Stimulated activated memory B cell treated with anti-CD40 and anti-IgM and Interleukin-4, amounts not matched to agents 10 μg/mL and 1 μg/mL and 100 μg/mL, for 72 hours (primary cell): ENCODE data around the gene KRT8.
"Not testable (repeated sequence)": the region's sequence is repeated elsewhere in the genome, so short reads cannot be mapped to it uniquely, and the experiment has no call there.

Source experiments
- ATAC-seq: fragments of 150-1000 bp; cut with Tn5 transposase; 2 replicates; pipeline ENCODE4 v1.10.0; 2021
- H3K27ac Mint-ChIP-seq: one replicate; pipeline ENCODE4 v1.8.0; 2022; ENCODE audit warnings: mild to moderate bottlenecking, mixed read lengths
- H3K27me3 Mint-ChIP-seq: one replicate; pipeline ENCODE4 v1.8.0; 2022; ENCODE audit warnings: mixed read lengths
- H3K36me3 Mint-ChIP-seq: one replicate; pipeline ENCODE4 v1.8.0; 2022; ENCODE audit warnings: mixed read lengths
- H3K4me1 Mint-ChIP-seq: one replicate; pipeline ENCODE4 v1.8.0; 2022; ENCODE audit warnings: mixed read lengths
- H3K4me3 Mint-ChIP-seq: one replicate; pipeline ENCODE4 v1.8.0; 2022; ENCODE audit warnings: mild to moderate bottlenecking, moderate library complexity, mixed read lengths
- H3K9me3 Mint-ChIP-seq: one replicate; pipeline ENCODE4 v1.8.0; 2022; ENCODE audit warnings: mixed read lengths

Gene KRT8

DNA sequence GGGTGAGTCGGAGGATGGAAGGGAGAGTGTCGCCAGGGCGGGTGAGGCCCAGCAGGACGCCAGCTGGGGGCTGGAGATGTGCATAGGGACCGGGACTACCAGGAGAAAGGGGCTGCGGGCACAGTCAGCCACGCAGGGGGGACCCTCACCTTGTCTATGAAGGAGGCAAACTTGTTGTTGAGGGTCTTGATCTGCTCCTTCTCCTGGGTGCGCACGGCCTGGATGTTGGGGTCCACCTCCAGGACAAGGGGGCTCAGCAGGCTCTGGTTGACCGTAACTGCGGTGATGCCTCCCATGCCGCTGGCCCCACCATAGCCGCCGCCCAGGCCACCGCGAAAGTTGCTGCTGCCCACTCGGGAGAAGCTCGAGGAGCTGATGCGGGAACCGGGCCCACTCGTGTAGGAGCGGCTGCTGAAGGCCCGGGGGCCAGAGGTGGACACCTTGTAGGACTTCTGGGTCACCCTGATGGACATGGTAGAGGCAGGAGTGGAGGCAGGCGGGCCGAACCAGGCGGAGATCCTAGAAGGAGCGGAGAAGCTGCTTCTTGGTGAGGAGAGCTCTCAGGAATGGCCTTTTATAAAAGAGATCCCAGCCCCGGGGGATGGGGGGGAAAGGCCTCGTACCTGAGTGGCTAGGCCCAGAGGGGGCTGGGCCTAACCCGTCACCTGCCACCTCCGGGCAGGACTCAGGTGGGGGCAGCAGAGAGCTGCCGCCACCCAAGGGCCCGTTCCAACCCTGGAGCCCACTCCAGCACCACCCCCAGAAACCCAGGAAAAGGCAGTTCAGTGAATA is at the start of gene KRT8:
TSS of gene KRT8 (minus strand) at position 568 of the 792 bp plus-strand sequence. CDS start at position 473, 95 bp downstream.
- Mint-ChIP-seq H3K27ac (peak within 1 kb of the TSS; percentile 65), H3K4me3 (peak within 1 kb of the TSS; percentile 77), H3K27me3 (peaks cover 64% of the 10 kb centered on the region)
- not testable (repeated sequence) for H3K36me3 Mint-ChIP-seq, H3K9me3 Mint-ChIP-seq, ATAC-seq, H3K4me1 Mint-ChIP-seq

DNA sequence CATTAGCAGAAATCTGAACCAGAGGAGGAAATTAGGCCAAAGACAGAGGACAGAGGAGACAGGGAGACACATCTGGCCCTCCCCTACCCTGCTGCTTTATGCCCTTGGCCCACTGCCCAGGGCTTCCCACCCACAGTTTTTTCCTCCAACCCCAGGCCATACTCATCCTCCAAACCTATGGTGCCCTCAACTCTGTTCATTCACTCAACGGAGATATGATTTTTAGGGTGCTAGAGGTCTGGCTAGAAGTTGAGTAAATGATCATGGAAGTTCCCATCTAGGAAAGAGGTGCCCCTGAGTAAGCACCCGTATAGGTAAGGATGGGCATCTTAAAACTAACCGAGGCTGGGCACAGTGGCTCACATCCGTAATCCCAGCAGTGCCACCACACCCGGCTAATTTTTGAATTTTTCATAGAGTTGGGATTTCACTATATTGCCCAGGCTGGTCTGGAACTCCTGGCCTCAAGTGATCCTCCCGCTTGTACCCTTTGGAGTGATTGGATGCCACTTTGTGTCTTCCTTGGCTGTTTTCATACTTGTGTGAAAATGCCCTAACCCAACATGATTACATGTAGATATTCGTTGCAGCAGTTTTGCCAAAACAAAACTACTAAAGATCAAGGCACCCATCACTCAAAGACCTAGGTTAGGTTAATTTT is 48.4 kb upstream of the KRT8 start:
- Mint-ChIP-seq H3K36me3 (no peaks in the 10 kb centered on the region), H3K9me3 (no peaks in the 10 kb centered on the region), H3K4me3 (no peak overlapping the region), H3K4me1 (peaks cover 8% of the 10 kb centered on the region), H3K27me3 (no peaks in the 10 kb centered on the region), H3K27ac (no peak overlapping the region)
- no peak for ATAC-seq

DNA sequence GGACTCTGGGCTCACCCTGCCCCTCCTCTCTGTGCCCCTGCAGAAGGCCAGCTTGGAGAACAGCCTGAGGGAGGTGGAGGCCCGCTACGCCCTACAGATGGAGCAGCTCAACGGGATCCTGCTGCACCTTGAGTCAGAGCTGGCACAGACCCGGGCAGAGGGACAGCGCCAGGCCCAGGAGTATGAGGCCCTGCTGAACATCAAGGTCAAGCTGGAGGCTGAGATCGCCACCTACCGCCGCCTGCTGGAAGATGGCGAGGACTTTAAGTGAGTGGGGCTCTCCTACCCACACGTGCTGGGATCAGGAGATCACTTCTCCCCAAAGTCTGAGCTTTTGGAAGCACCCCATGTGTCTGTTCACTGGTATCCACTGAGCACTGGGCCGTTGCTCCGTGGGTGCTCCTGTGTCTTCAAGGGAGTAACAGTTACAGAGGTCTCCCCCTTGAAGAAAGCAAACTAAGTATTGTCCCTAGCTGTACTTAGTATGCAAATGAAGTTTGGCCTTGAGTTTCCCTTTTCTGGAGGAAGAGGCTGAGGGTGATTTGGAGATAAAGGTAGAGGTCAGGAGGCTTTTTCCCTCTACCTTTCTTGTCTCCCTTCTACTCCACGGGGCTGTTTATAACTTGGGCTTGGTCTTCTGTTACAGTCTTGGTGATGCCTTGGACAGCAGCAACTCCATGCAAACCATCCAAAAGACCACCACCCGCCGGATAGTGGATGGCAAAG is 47.4 kb upstream of the KRT8 start:
- no peak for ATAC-seq
- no peaks in the 10 kb centered on the region for H3K9me3 Mint-ChIP-seq
- H3K4me1 Mint-ChIP-seq = peaks cover 8% of the 10 kb centered on the region
- no peak overlapping the region for H3K27ac Mint-ChIP-seq
- H3K4me3 Mint-ChIP-seq = no peak overlapping the region
- no peaks in the 10 kb centered on the region for H3K36me3 Mint-ChIP-seq
- H3K27me3 Mint-ChIP-seq = no peaks in the 10 kb centered on the region

DNA sequence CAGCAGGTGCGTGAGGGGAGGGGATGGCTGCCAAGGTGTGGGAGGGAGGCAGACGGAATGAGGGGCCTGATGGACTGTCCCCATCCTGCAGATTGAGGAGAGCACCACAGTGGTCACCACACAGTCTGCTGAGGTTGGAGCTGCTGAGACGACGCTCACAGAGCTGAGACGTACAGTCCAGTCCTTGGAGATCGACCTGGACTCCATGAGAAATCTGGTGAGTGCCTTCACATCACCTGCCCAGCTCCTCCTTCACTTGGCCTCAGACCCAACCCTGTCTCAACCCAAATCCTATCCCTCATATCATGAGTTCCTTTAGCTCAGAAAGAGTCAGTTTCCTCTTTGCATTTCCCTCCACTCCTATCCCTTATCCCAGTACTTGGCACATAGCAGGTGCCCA is 46.8 kb upstream of the KRT8 start:
- no peaks in the 10 kb centered on the region for H3K27me3 Mint-ChIP-seq
- H3K4me3 Mint-ChIP-seq = no peak overlapping the region

DNA sequence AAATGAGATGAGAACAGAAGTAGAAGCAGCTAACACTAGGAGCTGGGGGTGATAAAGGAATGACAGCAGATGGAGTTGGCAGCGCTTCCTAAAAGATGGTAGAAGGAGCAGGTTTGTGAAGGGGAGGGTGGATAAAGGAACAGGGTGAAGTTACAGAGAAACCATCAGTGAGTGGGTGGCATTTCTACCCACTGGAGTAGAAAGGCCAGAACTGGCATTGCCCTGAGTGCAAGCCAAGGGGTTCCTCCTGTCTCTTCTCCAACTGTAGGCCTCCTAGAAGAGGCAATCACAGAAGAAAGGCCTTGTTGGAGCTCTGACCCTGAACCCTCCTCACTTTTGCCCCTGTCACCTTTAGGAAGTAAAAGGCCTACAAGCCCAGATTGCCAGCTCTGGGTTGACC is 46.2 kb upstream of the KRT8 start:
- H3K36me3 Mint-ChIP-seq = no peaks in the 10 kb centered on the region
- ATAC-seq = no peak
- no peak overlapping the region for H3K4me3 Mint-ChIP-seq
- H3K27ac Mint-ChIP-seq = peak overlapping the region; percentile 15
- no peaks in the 10 kb centered on the region for H3K27me3 Mint-ChIP-seq
- no peaks in the 10 kb centered on the region for H3K9me3 Mint-ChIP-seq
- peaks cover 8% of the 10 kb centered on the region for H3K4me1 Mint-ChIP-seq

More for the DNA sequence above, 46.8 kb upstream of the KRT8 start:
- Mint-ChIP-seq H3K27ac (no peak overlapping the region), H3K9me3 (no peaks in the 10 kb centered on the region), H3K4me1 (peaks cover 8% of the 10 kb centered on the region), H3K36me3 (no peaks in the 10 kb centered on the region)
- ATAC-seq = no peak

DNA sequence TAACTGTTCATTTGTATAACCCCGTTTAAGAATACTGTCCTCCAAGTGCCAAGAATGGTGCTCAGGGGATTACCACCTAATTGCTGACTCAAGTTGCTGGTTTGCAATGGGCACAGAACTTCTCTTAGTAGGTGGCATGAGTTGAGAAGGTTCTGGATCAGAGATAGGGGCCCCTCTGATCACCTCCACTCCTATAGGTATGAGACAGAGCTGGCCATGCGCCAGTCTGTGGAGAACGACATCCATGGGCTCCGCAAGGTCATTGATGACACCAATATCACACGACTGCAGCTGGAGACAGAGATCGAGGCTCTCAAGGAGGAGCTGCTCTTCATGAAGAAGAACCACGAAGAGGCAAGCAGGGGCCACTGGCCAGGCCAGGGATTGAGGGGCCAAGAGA is 45.7 kb upstream of the KRT8 start:
- Mint-ChIP-seq H3K27me3 (peaks cover 4% of the 10 kb centered on the region), H3K27ac (peak overlapping the region; percentile 15), H3K4me1 (peaks cover 8% of the 10 kb centered on the region), H3K4me3 (no peak overlapping the region), H3K9me3 (no peaks in the 10 kb centered on the region), H3K36me3 (no peaks in the 10 kb centered on the region)
- no peak for ATAC-seq

DNA sequence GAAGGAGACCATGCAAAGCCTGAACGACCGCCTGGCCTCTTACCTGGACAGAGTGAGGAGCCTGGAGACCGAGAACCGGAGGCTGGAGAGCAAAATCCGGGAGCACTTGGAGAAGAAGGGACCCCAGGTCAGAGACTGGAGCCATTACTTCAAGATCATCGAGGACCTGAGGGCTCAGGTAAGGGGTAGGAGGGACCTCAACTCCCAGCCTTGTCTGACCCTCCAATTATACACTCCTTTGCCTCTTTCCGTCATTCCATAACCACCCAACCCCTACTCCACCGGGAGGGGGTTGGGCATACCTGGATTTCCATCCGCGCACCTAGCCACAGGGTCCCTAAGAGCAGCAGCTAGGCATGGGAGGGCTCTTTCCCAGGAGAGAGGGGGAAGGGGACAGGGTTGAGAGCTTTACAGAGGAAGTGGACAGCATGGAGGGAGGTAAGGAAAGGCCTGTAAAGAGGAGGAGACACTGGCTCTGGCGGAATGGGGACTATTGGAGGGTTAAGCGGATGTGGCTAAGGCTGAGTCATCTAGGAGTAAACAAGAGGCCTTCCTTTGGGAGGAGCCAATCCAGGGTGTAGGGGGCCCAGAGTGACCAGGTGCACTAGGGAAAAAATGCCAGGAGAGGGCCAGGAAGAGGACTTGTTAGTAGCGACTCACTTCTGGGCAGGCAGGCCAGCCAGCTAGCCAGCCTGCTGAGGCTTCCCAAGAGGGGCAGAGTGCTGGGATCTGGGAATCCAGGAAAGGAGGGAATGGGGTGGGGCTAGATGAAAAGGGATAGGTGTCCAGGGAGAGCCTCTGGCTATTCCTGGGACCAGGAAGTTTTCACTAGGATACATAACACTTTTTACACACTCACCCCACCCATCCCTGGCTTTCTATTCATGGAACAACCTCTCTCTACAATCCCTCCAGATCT is 44.8 kb upstream of the KRT8 start:
- Mint-ChIP-seq H3K4me1 (peaks cover 8% of the 10 kb centered on the region), H3K27ac (peak overlapping the region; percentile 57), H3K9me3 (no peaks in the 10 kb centered on the region), H3K27me3 (peaks cover 13% of the 10 kb centered on the region), H3K36me3 (no peaks in the 10 kb centered on the region), H3K4me3 (peak overlapping the region; percentile 75)
- ATAC-seq = no peak

DNA sequence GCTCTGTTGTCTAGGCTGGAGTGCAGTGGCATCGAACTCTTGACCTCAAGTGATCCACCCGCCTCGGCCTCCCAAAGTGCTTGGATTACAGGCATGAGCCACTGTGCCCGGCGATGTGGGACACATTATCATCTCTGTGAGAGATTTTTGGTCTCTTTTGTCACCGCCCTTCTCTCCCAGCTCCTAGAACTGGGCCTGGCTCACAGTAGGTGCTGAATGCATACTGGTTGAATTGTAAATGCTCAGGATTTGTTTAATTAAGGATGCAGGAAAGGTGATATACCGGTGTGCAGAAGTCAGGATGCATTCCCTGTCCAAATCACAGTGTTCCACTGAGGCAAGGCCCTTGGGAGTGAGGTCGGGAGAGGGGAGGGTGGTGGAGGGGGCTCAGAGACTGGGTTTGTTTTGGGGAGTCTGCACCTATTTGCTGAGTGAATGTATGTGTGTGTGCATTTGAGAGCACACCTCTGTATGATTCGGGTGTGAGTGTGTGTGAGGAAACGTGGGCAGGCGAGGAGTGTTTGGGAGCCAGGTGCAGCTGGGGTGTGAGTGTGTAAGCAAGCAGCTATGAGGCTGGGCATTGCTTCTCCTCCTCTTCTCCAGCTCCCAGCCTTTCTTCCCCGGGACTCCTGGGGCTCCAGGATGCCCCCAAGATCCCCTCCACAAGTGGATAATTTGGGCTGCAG is 43.0 kb upstream of the KRT8 start:
- Mint-ChIP-seq H3K4me1 (peaks cover 8% of the 10 kb centered on the region), H3K4me3 (peak overlapping the region; percentile 82), H3K27me3 (peaks cover 31% of the 10 kb centered on the region), H3K9me3 (no peaks in the 10 kb centered on the region), H3K36me3 (no peaks in the 10 kb centered on the region), H3K27ac (peak overlapping the region; percentile 57)
- ATAC-seq = no peak

DNA sequence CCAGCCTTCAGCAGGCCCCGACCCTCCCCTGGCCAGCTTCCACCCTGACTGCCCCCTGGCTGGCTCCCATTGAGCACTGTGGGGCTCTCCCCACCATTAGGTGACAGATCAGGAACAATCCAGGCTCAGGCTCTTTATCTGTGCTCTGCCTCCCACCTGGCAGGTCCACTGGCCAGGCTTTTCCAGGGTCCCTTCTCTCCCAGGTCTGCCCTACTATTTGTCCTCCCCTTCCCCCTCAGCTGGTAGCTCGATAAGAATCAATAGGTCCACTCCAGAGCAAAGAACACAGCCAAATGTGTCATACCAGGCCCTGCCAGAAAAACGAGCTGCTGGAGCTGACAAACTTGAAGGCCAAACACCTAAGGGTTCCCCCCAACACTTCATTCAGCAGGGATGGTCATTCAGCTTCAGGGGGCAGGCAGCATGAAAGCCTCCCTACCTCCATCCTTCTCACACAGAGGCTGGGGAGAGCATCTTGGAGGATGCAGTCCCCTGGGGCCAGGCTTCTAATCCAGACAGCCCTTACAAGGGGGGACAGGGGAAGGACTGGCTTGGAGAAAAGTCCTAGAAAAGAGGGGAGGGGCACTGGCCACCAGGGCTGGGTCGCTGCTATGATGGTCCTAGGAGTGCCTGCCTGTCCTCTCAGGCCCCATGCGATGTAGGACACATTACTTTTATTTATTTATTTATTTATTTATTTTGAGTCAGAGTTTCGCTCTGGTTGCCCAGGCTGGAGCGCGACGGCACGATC is 42.1 kb upstream of the KRT8 start:
- ATAC-seq = no peak
- no peaks in the 10 kb centered on the region for H3K9me3 Mint-ChIP-seq
- no peaks in the 10 kb centered on the region for H3K36me3 Mint-ChIP-seq
- H3K4me3 Mint-ChIP-seq = no peak overlapping the region
- no peak overlapping the region for H3K27ac Mint-ChIP-seq
- H3K4me1 Mint-ChIP-seq = peaks cover 2% of the 10 kb centered on the region
- peaks cover 34% of the 10 kb centered on the region for H3K27me3 Mint-ChIP-seq

DNA sequence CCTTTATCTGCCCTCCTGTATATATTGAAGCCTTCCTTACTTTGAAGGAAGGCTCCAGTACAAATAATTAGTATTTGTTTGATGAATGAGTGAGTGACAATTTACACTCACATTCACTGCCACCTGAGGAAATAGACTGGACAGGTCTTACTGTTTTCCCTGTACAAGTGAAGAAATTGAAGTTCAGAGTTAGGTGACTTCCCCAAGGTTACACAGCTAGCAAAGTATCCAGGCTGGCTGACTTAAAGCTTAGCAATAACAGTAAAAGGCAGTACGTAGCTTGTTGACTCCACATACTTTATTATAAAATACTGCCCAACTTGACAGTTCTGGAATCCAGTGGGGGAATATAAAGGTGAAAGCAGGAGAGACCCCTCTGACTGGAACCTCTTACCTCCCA is 41.5 kb upstream of the KRT8 start:
- Mint-ChIP-seq H3K36me3 (no peaks in the 10 kb centered on the region), H3K27me3 (peaks cover 34% of the 10 kb centered on the region), H3K9me3 (no peaks in the 10 kb centered on the region), H3K4me3 (no peak overlapping the region), H3K4me1 (no peaks in the 10 kb centered on the region), H3K27ac (no peak overlapping the region)
- ATAC-seq = no peak

DNA sequence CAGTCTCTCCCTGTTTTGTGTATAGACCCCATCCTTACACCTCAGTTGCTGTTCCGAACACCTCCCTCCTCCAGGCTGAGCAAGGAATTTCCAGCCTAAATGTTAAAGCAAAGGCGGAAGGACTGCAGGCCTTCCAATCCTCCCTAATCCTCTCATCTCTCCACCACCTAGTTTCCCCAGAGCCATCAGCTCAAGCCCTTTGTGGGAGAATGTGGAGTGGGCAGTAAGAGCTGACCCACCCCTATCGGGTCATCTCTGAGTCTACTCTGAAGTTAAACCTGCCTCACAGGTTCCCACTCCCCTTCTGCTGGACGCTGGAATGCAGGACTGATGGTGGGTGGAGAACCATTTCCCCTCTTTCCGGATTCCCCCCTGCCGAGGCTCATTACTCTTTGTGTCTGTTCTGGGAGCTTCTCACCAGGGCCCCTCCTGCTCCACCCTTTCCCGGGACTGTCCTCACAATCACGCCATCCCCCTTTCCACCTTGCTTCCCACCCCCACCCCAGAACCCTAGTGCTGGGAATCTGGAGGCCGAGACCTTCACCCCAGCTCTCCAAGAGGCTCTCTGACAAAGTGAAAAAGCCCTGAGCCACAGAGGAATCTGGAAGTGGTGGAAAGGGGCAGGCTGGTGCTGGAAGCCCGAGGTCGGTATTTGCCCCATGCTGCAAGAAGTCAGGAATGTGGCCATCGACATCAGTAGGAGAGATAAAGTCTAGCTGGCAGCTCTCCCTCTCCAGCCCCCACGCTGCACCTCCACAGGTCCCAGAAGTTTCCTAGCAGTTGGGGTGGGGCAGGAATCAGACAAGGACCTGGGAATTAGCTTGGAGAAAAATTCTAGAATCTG is 40.7 kb upstream of the KRT8 start:
- Mint-ChIP-seq H3K36me3 (no peaks in the 10 kb centered on the region), H3K27ac (no peak overlapping the region), H3K9me3 (no peaks in the 10 kb centered on the region), H3K27me3 (peaks cover 34% of the 10 kb centered on the region), H3K4me1 (no peaks in the 10 kb centered on the region), H3K4me3 (no peak overlapping the region)
- ATAC-seq = no peak

DNA sequence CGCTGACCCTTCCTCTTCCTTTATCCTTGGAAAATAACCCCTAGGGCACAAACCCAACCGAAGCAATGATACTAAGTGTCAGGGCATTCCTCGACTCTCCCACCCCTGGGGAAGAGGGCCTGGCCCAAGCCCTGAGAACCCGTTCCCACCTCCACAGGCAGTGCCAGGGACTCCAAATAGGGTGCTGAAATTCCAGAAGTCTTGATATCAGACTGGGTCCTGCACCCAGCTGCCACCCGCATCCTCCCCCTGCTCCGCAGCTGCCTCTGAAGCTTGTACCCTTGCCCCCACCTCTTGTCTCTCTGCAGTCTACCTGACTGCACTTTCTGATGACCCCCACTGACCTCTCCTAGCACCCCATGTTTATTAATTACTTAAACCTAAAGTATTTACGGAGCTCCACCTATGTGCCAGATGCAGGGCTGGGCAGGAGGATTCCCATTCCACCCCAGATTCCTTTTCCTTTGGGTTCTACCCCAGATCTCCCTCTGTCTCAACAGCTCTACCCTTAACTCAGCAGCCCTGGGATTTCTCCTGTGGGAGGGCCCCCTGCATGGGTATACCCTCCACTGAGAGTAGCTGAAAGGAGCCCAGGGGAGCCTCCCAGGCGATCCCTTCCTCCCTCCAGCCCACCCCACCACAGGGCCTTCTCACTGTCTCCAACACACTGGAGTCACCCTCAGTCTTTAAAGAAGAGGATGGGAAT is 40.0 kb upstream of the KRT8 start:
- H3K36me3 Mint-ChIP-seq = no peaks in the 10 kb centered on the region
- H3K4me3 Mint-ChIP-seq = no peak overlapping the region
- H3K9me3 Mint-ChIP-seq = no peaks in the 10 kb centered on the region
- no peaks in the 10 kb centered on the region for H3K4me1 Mint-ChIP-seq
- H3K27me3 Mint-ChIP-seq = peaks cover 34% of the 10 kb centered on the region
- no peak for ATAC-seq
- H3K27ac Mint-ChIP-seq = no peak overlapping the region

DNA sequence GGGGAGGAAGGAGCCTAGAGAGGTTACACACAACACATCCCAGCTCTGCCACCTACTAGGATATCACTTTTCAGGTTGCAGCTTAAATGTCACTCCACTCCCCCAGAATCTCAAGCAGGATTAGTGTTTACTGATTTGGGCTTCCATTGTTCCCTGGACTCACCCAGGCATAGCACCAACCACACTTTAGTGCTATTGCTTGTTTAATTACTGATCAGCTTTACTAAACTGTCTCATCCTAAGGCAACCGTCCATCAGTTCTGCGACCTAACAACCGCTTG is 38.0 kb upstream of the KRT8 start:
- Mint-ChIP-seq H3K27ac (no peak overlapping the region), H3K4me3 (no peak overlapping the region), H3K27me3 (peaks cover 34% of the 10 kb centered on the region), H3K9me3 (peaks cover 3% of the 10 kb centered on the region), H3K4me1 (no peaks in the 10 kb centered on the region), H3K36me3 (no peaks in the 10 kb centered on the region)
- ATAC-seq = no peak
